Measurements from ENCODE around the gene HNRNPK.

GRCh38 chr9:83962165-83962564 lies 17.9 kb downstream of the HNRNPK start:
- TF ChIP-seq GLIS3 (CRISPR knock-in tag; IDR thresholded peaks at IDR 0.05) (no peak), ARNTL (CRISPR knock-in tag; IDR thresholded peaks at IDR 0.05; ENCODE audit: borderline replicate concordance, low read depth) (no peak), ZNF8 (CRISPR knock-in tag; IDR thresholded peaks at IDR 0.05) (no peak), ZFP3 (CRISPR knock-in tag; IDR thresholded peaks at IDR 0.05) (no peak), ZFP30 (CRISPR knock-in tag; IDR thresholded peaks at IDR 0.05) (no peak), CREB5 (CRISPR knock-in tag; IDR thresholded peaks at IDR 0.05; ENCODE audit: low read depth) (no peak), ESRRG (CRISPR knock-in tag; IDR thresholded peaks at IDR 0.05) (no peak), BACH2 (CRISPR knock-in tag; IDR thresholded peaks at IDR 0.05; ENCODE audit: borderline replicate concordance) (no peak), ISL1 (CRISPR knock-in tag; IDR thresholded peaks at IDR 0.05) (no peak), TOX (CRISPR knock-in tag; IDR thresholded peaks at IDR 0.05; ENCODE audit: borderline replicate concordance) (no peak), PATZ1 (CRISPR knock-in tag; IDR thresholded peaks at IDR 0.05; ENCODE audit: borderline replicate concordance) (no peak), ZNF70 (CRISPR knock-in tag; IDR thresholded peaks at IDR 0.05) (no peak), RARB (CRISPR knock-in tag; IDR thresholded peaks at IDR 0.05) (no peak)

Measured in SK-N-SH treated with all-trans-retinoic acid at 6 μM for 48 hours (cell line).